Mucosa of rectum (tissue), 2 donors: ENCODE data around the gene OR2D2.
"Not testable (repeated sequence)": the region's sequence is repeated elsewhere in the genome, so short reads cannot be mapped to it uniquely, and the experiment has no call there.

ENCODE experiments used
- H3K27ac ChIP-seq, 2 donors: one replicate each; pipeline ENCODE4 v1.7.0; 2013; ENCODE audit warnings: inconsistent platforms in 2 of 2, low read depth in 2 of 2, low read length in 2 of 2
- H3K27me3 ChIP-seq, 2 donors: one replicate each; pipeline ENCODE4 v1.7.0; 2013; ENCODE audit warnings: low read length in 2 of 2; ENCODE audit not compliant: control insufficient read depth in 2 of 2, insufficient read depth in 2 of 2
- H3K36me3 ChIP-seq, 2 donors: one replicate each; pipeline ENCODE4 v1.7.0; 2013; ENCODE audit warnings: low read length in 2 of 2; ENCODE audit not compliant: control insufficient read depth in 2 of 2, insufficient read depth in 2 of 2
- H3K4me1 ChIP-seq, 2 donors: one replicate each; pipeline ENCODE4 v1.7.0; 2013; ENCODE audit warnings: low read length in 2 of 2, mild to moderate bottlenecking in 1 of 2; ENCODE audit not compliant: control insufficient read depth in 2 of 2, insufficient read depth in 2 of 2
- H3K4me3 ChIP-seq, 2 donors: one replicate each; pipeline ENCODE4 v1.7.0; 2013; ENCODE audit warnings: low read length in 2 of 2
- H3K9ac ChIP-seq, 2 donors: one replicate each; pipeline ENCODE4 v1.7.0; 2013; ENCODE audit warnings: low read length in 2 of 2, low read depth in 1 of 2, mild to moderate bottlenecking in 1 of 2
- H3K9me3 ChIP-seq, 2 donors: one replicate each; pipeline ENCODE4 v1.7.0; 2013; ENCODE audit warnings: low read length in 2 of 2; ENCODE audit not compliant: control insufficient read depth in 2 of 2
- donor health status: healthy.
- donor health status: Normal muscosa, but diverticular disease.

OR2D2 gene

GRCh38 chr11:6920702-6921101 is 28.4 kb upstream of the OR2D2 start, which contains the start of gene OR2D3:
OR2D3 (plus strand) TSS chr11:6921002; CDS start chr11:6921002, 0 bp downstream.
- Histone ChIP-seq H3K4me1 (no peaks in the 10 kb centered on the region), H3K9me3 (peaks cover 0 to 4% of the 10 kb centered on the region in 2 donors), H3K4me3 (no peak within 1 kb of the TSS), H3K36me3 (no peaks in the 10 kb centered on the region), H3K27ac (no peak within 1 kb of the TSS), H3K9ac (no peak within 1 kb of the TSS), H3K27me3 (no peaks in the 10 kb centered on the region)

GRCh38 chr11:6919698-6920097 is 27.4 kb upstream of the OR2D2 start:
- Histone ChIP-seq H3K4me1 (no peaks in the 10 kb centered on the region), H3K36me3 (no peaks in the 10 kb centered on the region), H3K4me3 (no peak overlapping the region), H3K9ac (no peak overlapping the region), H3K27me3 (no peaks in the 10 kb centered on the region), H3K27ac (no peak overlapping the region), H3K9me3 (peaks cover 0 to 4% of the 10 kb centered on the region in 2 donors)

GRCh38 chr11:6911948-6912347 is 19.6 kb upstream of the OR2D2 start:
- no peak overlapping the region for H3K27ac ChIP-seq
- no peak overlapping the region for H3K9ac ChIP-seq

GRCh38 chr11:6911378-6911777 is 19.1 kb upstream of the OR2D2 start:
- Histone ChIP-seq H3K4me1 (no peaks in the 10 kb centered on the region), H3K27me3 (no peaks in the 10 kb centered on the region), H3K4me3 (no peak overlapping the region), H3K9ac (no peak overlapping the region), H3K9me3 (no peaks in the 10 kb centered on the region), H3K27ac (no peak overlapping the region), H3K36me3 (no peaks in the 10 kb centered on the region)

More at GRCh38 chr11:6911948-6912347, 19.6 kb upstream of the OR2D2 start:
- no peaks in the 10 kb centered on the region for H3K27me3 ChIP-seq
- no peak overlapping the region for H3K4me3 ChIP-seq
- no peaks in the 10 kb centered on the region for H3K9me3 ChIP-seq
- no peaks in the 10 kb centered on the region for H3K36me3 ChIP-seq
- no peaks in the 10 kb centered on the region for H3K4me1 ChIP-seq

GRCh38 chr11:6904804-6905203 is 12.5 kb upstream of the OR2D2 start:
- not testable (repeated sequence) for H3K9ac ChIP-seq, H3K27ac ChIP-seq, H3K36me3 ChIP-seq, H3K4me1 ChIP-seq, H3K4me3 ChIP-seq, H3K9me3 ChIP-seq, H3K27me3 ChIP-seq

- no peaks in the 10 kb centered on the region for H3K9me3 ChIP-seq
- no peak overlapping the region for H3K9ac ChIP-seq
- H3K27ac ChIP-seq, result no peak overlapping the region
- no peak overlapping the region for H3K4me3 ChIP-seq
- H3K4me1 ChIP-seq, result no peaks in the 10 kb centered on the region
- H3K36me3 ChIP-seq, result no peaks in the 10 kb centered on the region
- H3K27me3 ChIP-seq, result no peaks in the 10 kb centered on the region
These were observed 8.2 kb upstream of the OR2D2 start for GRCh38 chr11:6900327-6900999.

- no peaks in the 10 kb centered on the region for H3K9me3 ChIP-seq
- no peaks in the 10 kb centered on the region for H3K4me1 ChIP-seq
These were observed 6.6 kb upstream of the OR2D2 start for GRCh38 chr11:6898911-6899310.

GRCh38 chr11:6895010-6895409 is 2.7 kb upstream of the OR2D2 start:
- H3K4me3 ChIP-seq, result no peak overlapping the region
- no peaks in the 10 kb centered on the region for H3K9me3 ChIP-seq
- H3K36me3 ChIP-seq, result no peaks in the 10 kb centered on the region
- no peaks in the 10 kb centered on the region for H3K4me1 ChIP-seq
- H3K27ac ChIP-seq, result no peak overlapping the region
- no peak overlapping the region for H3K9ac ChIP-seq
- no peaks in the 10 kb centered on the region for H3K27me3 ChIP-seq

More at GRCh38 chr11:6898911-6899310, 6.6 kb upstream of the OR2D2 start:
- Histone ChIP-seq H3K27me3 (no peaks in the 10 kb centered on the region), H3K36me3 (no peaks in the 10 kb centered on the region), H3K4me3 (no peak overlapping the region), H3K27ac (no peak overlapping the region), H3K9ac (no peak overlapping the region)

GRCh38 chr11:6894097-6894496 is 1.8 kb upstream of the OR2D2 start:
- Histone ChIP-seq H3K4me3 (no peak overlapping the region), H3K27me3 (no peaks in the 10 kb centered on the region), H3K9me3 (no peaks in the 10 kb centered on the region), H3K36me3 (no peaks in the 10 kb centered on the region), H3K4me1 (no peaks in the 10 kb centered on the region), H3K27ac (no peak overlapping the region), H3K9ac (no peak overlapping the region)

- Histone ChIP-seq H3K9me3 (peaks cover 0 to 2% of the 10 kb centered on the region in 2 donors), H3K4me3 (no peak overlapping the region), H3K27ac (no peak overlapping the region), H3K36me3 (no peaks in the 10 kb centered on the region), H3K27me3 (no peaks in the 10 kb centered on the region), H3K4me1 (no peaks in the 10 kb centered on the region), H3K9ac (no peak overlapping the region)
These were observed 2.5 kb downstream of the OR2D2 start for GRCh38 chr11:6889835-6890234.
